Medulla oblongata (tissue), 1 donor: ENCODE results near the gene ZNF561.

Experiments used
- DNase-seq: peaks from one replicate; pipeline ENCODE4 v3.0.0-alpha.2; 2015; ENCODE audit errors: extremely low spot score

ZNF561 gene

DNA sequence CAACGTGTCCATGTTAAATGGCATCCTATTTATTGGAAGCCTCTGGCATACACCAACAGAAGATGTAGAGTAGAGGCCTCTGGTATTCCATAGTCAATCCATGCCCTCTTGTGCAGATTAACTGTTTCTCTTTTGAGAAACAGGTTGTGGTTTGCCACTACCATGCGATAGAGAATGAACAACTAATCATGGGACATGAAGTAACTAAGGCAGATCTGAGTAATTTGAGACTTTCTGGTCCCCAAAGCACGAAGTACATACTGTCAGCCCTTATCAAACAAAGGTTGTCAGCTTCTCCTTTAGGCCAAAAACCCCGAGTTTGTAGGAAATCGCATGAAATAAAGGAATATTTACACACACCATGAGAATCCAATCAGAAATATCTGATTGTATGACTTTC, 40.3 kb downstream of the ZNF561 start:
- DNase-seq: no peak

DNA sequence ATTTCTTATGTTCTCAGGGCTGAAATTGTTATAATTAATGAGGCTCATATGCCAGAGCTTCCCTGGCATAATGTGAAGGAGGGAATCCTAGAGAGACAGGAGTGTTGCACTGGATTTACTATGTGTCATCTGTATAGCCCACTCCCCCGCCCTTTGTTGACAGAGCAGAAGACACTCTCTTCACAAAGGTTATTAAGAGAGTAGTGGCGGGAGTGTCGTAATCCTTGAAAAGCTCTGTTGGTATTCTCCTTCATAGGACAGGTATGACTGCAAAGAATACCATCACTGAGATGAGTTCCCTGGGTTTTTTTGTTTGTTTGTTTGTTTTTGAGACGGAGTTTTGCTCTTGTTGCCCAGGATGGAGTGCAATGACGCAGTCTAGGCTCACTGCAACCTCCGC, 50.8 kb downstream of the ZNF561 start:
- DNase-seq: no peak

DNA sequence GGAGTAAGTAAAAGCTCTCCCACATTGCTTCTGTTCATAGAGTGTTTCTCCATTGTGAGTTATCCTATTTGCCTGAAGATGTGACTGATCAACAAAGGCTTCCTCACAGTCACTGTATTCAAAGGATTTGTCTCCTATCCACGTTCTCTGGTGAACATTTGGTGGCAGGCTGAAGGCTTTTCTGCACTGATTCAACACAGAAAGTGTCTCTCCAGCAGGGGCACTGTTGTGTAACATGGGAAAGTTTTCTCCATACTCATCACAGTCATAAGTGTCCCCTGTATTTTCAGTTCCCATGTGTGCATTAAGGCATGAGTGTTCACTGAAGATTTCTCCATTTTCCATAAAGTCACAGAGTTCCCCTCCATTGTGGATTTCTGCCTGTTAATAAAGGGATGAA, 54.3 kb downstream of the ZNF561 start:
- DNase-seq: no peak

DNA sequence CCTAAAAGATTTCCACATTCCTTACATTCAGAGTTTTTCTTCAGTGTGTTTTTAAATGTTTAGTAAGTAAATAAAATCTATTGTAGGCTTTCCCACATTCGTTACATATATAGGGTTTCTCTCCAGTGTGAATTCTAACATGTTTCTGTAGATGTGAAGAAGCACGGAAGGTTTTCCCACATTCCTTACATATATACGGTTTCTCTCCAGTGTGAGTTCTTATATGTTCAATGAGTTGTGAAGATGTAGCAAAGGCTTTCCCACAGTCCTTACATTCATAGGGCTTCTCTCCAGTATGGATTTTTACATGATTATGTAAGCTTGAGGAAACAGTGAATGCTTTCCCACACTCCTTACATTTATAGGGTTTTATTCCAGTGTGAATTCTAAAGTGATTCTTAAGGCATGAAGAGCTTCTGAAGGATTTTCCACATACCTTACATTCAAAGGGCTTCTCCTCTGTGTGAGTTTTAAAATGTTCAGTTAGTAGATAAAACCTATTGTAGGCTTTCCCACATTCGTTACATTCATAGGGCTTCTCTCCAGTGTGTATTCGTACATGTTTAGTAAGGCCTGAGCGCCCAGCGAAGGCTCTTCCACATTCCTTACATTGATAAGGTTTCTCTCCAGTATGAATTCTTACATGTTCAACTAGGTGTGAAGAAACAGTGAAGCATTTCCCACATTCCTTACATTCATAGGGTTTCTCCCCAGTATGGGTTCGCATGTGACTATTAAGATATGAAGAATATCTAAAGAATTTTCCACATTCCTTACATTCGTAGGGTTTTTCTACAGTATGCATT, 54.9 kb downstream of the ZNF561 start:
- no peak for DNase-seq
